Neural cell (in vitro differentiated cells): Measurements from ENCODE around the gene TSPO.

Experiments
- MXI1 ChIP-seq: fragments of 450-650 bp; conservative IDR thresholded peaks from 2 replicates; pipeline ENCODE4 v1.6.1; 2014; ENCODE audit warnings: antibody characterized with exemption, mild to moderate bottlenecking; ENCODE audit not compliant: poor library complexity, severe bottlenecking
- POLR2AphosphoS5 ChIP-seq: IDR thresholded peaks from 2 replicates; pipeline ENCODE4 v1.6.1; 2012
- RAD21 ChIP-seq: fragments of 450-650 bp; conservative IDR thresholded peaks from 2 replicates; pipeline ENCODE4 v1.6.1; 2014; ENCODE audit warnings: antibody characterized with exemption, mild to moderate bottlenecking, moderate library complexity
- TAF1 ChIP-seq: IDR thresholded peaks from 2 replicates; pipeline ENCODE4 v1.6.1; 2012; ENCODE audit warnings: low read depth
- TF ChIP-seq, protein P1 (sequence below): fragments of 450-650 bp; IDR thresholded peaks from 2 replicates; pipeline ENCODE4 v1.5.1; 2014; ENCODE audit warnings: antibody characterized with exemption, mild to moderate bottlenecking, moderate library complexity; ENCODE audit not compliant: poor library complexity, severe bottlenecking

DNA sequence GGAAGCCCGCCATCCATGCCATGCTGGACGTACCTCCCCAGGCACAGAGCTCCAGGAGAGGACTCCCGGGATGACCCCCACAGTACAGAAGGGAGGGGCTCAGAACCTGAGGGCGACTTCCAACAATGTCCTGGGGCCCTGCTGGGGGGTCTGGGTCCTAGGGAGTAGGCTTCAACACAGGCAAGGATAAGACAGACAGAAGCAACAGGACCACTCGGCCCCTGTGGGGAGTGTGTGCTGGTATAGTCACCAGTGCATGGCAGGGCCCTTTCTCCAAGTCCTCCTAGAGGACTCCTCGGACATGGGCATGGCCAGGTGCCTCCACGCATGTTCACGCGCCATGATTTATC lies 18.7 kb downstream of the TSPO start:
- TF ChIP-seq, protein P1, sequence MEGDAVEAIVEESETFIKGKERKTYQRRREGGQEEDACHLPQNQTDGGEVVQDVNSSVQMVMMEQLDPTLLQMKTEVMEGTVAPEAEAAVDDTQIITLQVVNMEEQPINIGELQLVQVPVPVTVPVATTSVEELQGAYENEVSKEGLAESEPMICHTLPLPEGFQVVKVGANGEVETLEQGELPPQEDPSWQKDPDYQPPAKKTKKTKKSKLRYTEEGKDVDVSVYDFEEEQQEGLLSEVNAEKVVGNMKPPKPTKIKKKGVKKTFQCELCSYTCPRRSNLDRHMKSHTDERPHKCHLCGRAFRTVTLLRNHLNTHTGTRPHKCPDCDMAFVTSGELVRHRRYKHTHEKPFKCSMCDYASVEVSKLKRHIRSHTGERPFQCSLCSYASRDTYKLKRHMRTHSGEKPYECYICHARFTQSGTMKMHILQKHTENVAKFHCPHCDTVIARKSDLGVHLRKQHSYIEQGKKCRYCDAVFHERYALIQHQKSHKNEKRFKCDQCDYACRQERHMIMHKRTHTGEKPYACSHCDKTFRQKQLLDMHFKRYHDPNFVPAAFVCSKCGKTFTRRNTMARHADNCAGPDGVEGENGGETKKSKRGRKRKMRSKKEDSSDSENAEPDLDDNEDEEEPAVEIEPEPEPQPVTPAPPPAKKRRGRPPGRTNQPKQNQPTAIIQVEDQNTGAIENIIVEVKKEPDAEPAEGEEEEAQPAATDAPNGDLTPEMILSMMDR, result no peak
- TF ChIP-seq POLR2AphosphoS5 (no peak), MXI1 (no peak), RAD21 (no peak), TAF1 (no peak)
